GM19468 (cell line): ENCODE results near the gene INO80E.
"Not testable (repeated sequence)": the region's sequence is repeated elsewhere in the genome, so short reads cannot be mapped to it uniquely, and the experiment has no call there.

Experiments used
- ATAC-seq: cut with Tn5 transposase; IDR thresholded peaks from one replicate; pipeline ENCODE4 v1.9.1; 2021; ENCODE audit warnings: mild to moderate bottlenecking, moderate library complexity, moderate number of reproducible peaks; ENCODE audit not compliant: unreplicated experiment; ENCODE audit errors: extremely low read depth

Gene INO80E

GRCh38 chr16:29995911-29996765 is at the start of gene INO80E:
Gene INO80E, plus strand, starts transcription at chr16:29996241. Its CDS starts 70 bp downstream, at chr16:29996311.
- ATAC-seq: peak; percentile 82

- ATAC-seq: no peak
These were observed 48.1 kb upstream of the INO80E start for GRCh38 chr16:29947897-29948296.

- no peak for ATAC-seq
These were observed 45.1 kb upstream of the INO80E start for GRCh38 chr16:29950806-29951461.

DNA sequence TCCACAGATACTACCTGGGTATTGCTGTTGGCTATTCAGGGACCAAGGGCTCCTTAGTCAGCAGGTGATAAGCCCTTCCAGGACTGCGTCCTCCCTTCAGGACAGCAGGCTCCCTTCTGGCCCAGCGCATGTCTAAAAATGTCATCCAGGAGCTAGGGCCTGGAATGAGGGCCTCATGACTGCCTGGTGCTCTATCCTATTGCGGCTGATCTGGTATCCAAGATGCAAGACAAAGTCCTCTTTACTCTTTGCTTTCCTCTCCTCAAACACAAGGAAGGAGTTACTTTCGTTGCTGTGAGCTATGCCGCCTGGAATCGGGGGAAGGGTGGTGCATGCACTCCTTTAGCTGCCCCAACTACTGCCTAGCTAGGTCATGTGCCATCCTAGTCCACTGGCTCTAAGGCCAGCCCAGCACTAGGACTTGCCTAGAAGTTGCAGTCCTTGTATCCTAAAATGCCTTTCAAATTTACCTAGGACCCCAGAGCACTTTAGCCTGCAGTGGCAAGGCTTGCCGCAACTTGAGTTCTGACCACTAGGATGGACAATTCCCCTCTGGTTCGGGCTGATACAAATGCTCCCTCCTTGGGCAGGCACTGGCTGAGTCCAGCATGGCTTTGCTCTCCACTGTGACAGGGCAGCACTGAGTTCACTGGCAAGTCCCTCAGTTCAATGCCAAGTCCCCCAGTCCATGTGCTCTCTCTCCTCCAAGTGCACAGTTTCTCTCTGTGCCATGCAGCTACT is 44.2 kb upstream of the INO80E start:
- ATAC-seq: no peak

DNA sequence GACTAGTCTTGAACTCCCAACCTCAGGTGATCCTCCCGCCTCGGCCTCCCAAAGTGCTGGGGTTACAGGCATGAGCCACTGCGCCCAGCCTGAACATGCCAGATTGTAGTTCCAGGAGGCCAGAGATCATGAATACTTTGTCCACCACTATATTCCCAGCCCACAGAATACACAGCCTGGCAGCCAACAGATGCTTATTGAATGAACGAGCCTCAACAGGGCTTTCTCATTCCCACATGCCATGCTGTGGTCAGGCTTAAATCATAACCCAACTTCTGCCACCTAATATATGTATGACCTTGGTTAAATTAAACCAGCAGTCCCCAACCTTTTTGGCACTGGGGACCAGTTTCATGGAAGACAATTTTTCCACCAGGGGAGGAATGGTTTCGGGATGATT is 37.3 kb upstream of the INO80E start:
- no peak for ATAC-seq

GRCh38 chr16:29959293-29959692 is 36.7 kb upstream of the INO80E start:
- ATAC-seq: no peak

- not testable (repeated sequence) for ATAC-seq
These were observed 36.2 kb upstream of the INO80E start for GRCh38 chr16:29959821-29960220.

DNA sequence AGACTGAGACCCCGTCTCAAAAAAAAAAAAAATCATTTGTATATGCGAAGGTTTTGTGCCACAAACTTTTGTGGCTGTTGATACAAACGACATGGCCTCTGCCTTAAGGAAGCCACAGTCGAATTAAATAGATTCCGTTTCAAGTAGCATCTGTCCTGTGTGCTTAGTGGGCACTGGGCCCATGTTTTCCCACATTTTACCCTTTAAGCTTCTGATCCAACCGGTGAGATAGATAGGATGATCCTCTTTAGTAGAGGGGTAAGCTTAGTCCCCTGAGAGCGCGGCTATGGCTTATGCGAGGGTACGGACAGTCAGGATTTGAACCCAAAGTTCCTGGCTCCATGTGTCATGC is 34.9 kb upstream of the INO80E start:
- ATAC-seq: no peak

GRCh38 chr16:29961479-29962343 is 34.3 kb upstream of the INO80E start, which contains the start of gene TMEM219:
Gene TMEM219, plus strand, starts transcription at chr16:29962079. Its CDS starts 1,065 bp downstream, at chr16:29963144.
- peak; percentile 80 for ATAC-seq

DNA sequence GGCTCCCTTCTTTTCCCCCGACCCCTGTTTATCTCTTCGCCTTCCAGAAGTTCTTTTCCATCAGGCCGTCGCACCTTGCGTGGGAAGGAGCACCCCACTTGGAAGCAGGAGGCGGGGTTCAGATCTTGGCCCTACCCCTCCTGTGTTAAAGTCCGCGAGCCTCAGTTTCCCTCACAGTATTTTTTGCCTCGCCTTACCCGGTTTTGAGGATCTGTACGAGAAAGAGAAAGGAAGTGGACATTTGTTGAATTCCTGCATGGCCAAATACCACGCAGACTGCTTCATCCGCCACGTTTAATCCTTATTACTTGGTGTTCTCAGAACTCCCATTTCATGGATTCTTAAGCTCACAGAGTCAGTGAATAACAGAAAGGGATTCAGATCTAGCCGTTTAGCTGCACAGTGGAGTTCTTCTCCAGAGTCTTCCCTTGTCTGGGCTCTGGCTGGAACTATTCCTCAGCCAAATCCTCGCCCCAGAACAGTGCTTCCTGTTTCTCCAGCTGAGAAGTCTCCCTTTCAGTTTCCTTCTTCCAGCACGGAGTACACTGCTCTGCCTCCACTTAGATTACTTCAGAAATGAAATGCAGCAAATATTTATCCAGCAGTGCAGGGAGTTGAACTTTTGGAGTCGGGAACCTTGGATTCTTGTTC is 33.6 kb upstream of the INO80E start:
- no peak for ATAC-seq

- ATAC-seq: no peak
These were observed 32.9 kb upstream of the INO80E start for GRCh38 chr16:29963021-29963743.

GRCh38 chr16:29968205-29968604 is 27.8 kb upstream of the INO80E start:
- no peak for ATAC-seq

GRCh38 chr16:29971304-29971703 is 24.7 kb upstream of the INO80E start:
- no peak for ATAC-seq

DNA sequence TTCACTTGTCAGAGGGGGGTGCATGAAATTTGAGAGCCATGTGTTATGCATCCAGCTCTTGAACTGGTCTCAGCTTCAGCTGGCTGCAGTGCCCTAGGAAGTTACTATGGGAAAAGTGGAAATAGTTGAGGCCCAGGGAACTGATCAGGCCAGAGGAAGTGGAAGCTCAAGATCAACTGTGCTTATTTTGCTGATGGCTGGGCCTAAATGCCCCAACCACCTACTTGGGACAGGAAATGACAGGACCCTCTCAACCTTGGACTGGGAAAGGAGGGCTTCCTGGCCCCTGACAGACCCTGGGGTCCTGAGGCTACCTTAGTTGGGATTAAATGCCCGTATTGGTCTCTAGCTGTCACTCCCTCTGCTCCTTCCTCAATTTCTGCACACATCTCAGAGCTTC is 23.5 kb upstream of the INO80E start:
- ATAC-seq: no peak

- ATAC-seq: no peak
These were observed 23.1 kb upstream of the INO80E start for GRCh38 chr16:29972992-29973383.

- ATAC-seq: peak; percentile 95
These were observed 22.4 kb upstream of the INO80E start, which contains the start of gene TAOK2 for GRCh38 chr16:29973384-29974246. Gene TAOK2, plus strand, starts transcription at chr16:29973868. Its CDS starts 3,905 bp downstream, at chr16:29977773.

DNA sequence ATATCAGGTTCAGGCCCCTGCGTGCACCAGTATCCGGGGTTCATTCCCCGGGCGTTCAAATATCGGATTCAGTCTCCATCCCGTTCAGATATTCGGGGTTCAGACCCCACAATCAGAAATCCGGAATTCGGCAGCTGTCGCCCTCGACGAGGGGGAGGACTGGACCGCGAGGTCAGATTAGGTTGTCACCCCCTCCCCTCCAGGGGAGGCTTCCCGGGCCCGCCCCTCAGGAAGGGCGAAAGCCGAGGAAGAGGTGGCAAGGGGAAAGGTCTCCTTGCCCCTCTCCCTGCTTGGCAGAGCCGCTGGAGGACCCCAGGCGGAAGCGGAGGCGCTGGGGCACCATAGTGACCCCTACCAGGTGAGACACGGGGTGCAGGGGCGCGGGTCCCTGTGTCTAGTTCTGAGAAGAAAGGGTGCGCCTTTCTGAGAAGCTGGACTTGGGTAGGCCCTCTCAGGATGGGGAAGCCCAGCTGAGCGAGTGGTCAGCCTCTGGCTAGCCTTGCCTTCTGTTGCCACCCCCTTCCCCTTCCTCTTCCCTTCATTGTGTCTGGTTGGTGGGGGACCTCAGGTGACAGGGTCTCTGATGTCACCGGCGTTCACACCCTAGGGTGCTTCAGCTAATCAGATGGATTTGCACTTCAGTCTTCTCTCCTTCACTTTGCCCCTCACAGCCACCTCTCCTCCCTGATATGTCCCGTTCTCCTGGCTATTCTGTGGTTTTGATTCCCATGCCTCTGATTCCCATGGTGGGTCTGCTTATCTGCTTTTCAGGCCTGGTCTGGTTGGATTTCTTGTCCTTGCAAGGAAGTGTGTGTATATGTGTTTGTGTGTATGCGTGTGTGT is 21.5 kb upstream of the INO80E start:
- ATAC-seq: no peak
